IMR-90 (cell line): ENCODE measurements around the gene CYP4V2. TPM values are rescaled to one million over a fixed set of nuclear protein-coding genes. Genes with fewer than 3 reads are reported as not detected.

Source experiments
- ATAC-seq: fragments of 200-7000 bp; cut with Tn5 transposase; 2 replicates; pipeline ENCODE4 v1.9.1; 2020; ENCODE audit warnings: low read depth, mild to moderate bottlenecking, moderate library complexity
- BruUV-seq: library from RNA; stranded (reverse); fragments of 400-500 nt; replicated peaks from 2 replicates; lab custom pipeline; 2021; lab: Mats Ljungman, UMichigan
- CTCF ChIA-PET: fragments of 300-600 bp; formaldehyde crosslinking; extraction: SDS; loops from one replicate; lab custom pipeline; 2021; ENCODE audit warnings: antibody characterized with exemption; lab: Yijun Ruan, JAX
- POLR2A ChIA-PET: fragments of 300-600 bp; sonication (Branson Sonifier 250); formaldehyde crosslinking; loops from one replicate; lab custom pipeline; 2022; ENCODE audit warnings: antibody characterized with exemption; ENCODE audit not compliant: unreplicated experiment; lab: Charles Lee
- DNase-seq: peaks from one replicate; pipeline ENCODE4 v3.0.0; 2013
- H2AFZ ChIP-seq: replicated peaks from 2 replicates; pipeline ENCODE3; 2013; ENCODE audit warnings: low read length, mild to moderate bottlenecking; ENCODE audit not compliant: poor library complexity
- H2AK5ac ChIP-seq: 2 replicates; pipeline ENCODE4 v1.6.1; 2013; ENCODE audit warnings: low read depth, low read length, inconsistent platforms
- H2AK9ac ChIP-seq: replicated peaks from 2 replicates; pipeline ENCODE3; 2013; ENCODE audit warnings: mild to moderate bottlenecking, low read depth, low read length, moderate library complexity; ENCODE audit not compliant: poor library complexity
- H2BK120ac ChIP-seq: 2 replicates; pipeline ENCODE4 v1.6.1; 2013; ENCODE audit warnings: low read depth, low read length, inconsistent platforms
- H2BK15ac ChIP-seq: 3 replicates; pipeline ENCODE4 v1.6.1; 2013; ENCODE audit warnings: low read depth, low read length, inconsistent platforms
- H2BK20ac ChIP-seq: 2 replicates; pipeline ENCODE4 v1.6.1; 2013; ENCODE audit warnings: low read depth, mild to moderate bottlenecking, inconsistent platforms, low read length, moderate library complexity
- H2BK5ac ChIP-seq: 2 replicates; pipeline ENCODE4 v1.6.1; 2013; ENCODE audit warnings: mild to moderate bottlenecking, low read depth, low read length, inconsistent platforms; ENCODE audit not compliant: poor library complexity, severe bottlenecking
- H3K14ac ChIP-seq: replicated peaks from 2 replicates; pipeline ENCODE4 v1.6.1; 2013; ENCODE audit warnings: low read depth, low read length, inconsistent platforms
- H3K18ac ChIP-seq: 2 replicates; pipeline ENCODE4 v1.6.1; 2013; ENCODE audit warnings: low read depth, low read length, control low read depth
- H3K23ac ChIP-seq: 2 replicates; pipeline ENCODE4 v1.6.1; 2013; ENCODE audit warnings: low read depth, low read length, inconsistent platforms
- H3K27ac ChIP-seq: 2 replicates; pipeline ENCODE4 v1.5.1; 2013; ENCODE audit warnings: mild to moderate bottlenecking, control low read depth, low read length; ENCODE audit not compliant: insufficient read depth
- H3K27me3 ChIP-seq: 2 replicates; pipeline ENCODE4 v1.6.1; 2013; ENCODE audit warnings: low read length; ENCODE audit not compliant: control insufficient read depth, insufficient read depth
- H3K36me3 ChIP-seq: 2 replicates; pipeline ENCODE4 v1.6.1; 2013; ENCODE audit warnings: low read length, mixed read lengths; ENCODE audit not compliant: control insufficient read depth, insufficient read depth
- H3K4ac ChIP-seq: 2 replicates; pipeline ENCODE4 v1.6.1; 2013; ENCODE audit warnings: low read depth, low read length, inconsistent platforms
- H3K4me1 ChIP-seq: 2 replicates; pipeline ENCODE4 v1.6.1; 2013; ENCODE audit warnings: low read length, mixed read lengths; ENCODE audit not compliant: control insufficient read depth, insufficient read depth
- H3K4me2 ChIP-seq: 2 replicates; pipeline ENCODE4 v1.6.1; 2013; ENCODE audit warnings: low read depth, mild to moderate bottlenecking, control low read depth, low read length, moderate library complexity
- H3K4me3 ChIP-seq: 2 replicates; pipeline ENCODE4 v1.5.1; 2013; ENCODE audit warnings: low read depth, mild to moderate bottlenecking, control low read depth, low read length, moderate library complexity; ENCODE audit not compliant: insufficient read depth
- H3K56ac ChIP-seq: 2 replicates; pipeline ENCODE4 v1.6.1; 2013; ENCODE audit warnings: low read length, inconsistent platforms; ENCODE audit not compliant: insufficient read depth; ENCODE audit errors: extremely low read depth
- H3K79me1 ChIP-seq, 2 experiments: 2 replicates each; pipeline ENCODE4 v1.6.1; 2013; ENCODE audit warnings: low read length in 2 of 2, inconsistent platforms in 1 of 2, low read depth in 1 of 2
- H3K9ac ChIP-seq: 2 replicates; pipeline ENCODE4 v1.6.1; 2013; ENCODE audit warnings: low read depth, low read length, control low read depth
- H3K9me1 ChIP-seq: 2 replicates; pipeline ENCODE4 v1.6.1; 2013; ENCODE audit warnings: low read length, inconsistent platforms; ENCODE audit not compliant: insufficient read depth
- H3K9me3 ChIP-seq: 2 replicates; pipeline ENCODE4 v1.6.1; 2013; ENCODE audit warnings: low read length; ENCODE audit not compliant: control insufficient read depth, insufficient read depth
- H4K20me1 ChIP-seq: 2 replicates; pipeline ENCODE4 v1.6.1; 2013; ENCODE audit warnings: low read length, inconsistent platforms; ENCODE audit not compliant: insufficient read depth
- H4K5ac ChIP-seq: 2 replicates; pipeline ENCODE4 v1.6.1; 2013; ENCODE audit warnings: mild to moderate bottlenecking, low read depth, low read length, control low read depth
- H4K8ac ChIP-seq, 2 experiments: 2 replicates each; pipeline ENCODE4 v1.6.1; 2013; ENCODE audit warnings: low read depth in 2 of 2, low read length in 2 of 2, control low read depth in 1 of 2, inconsistent platforms in 1 of 2
- H4K91ac ChIP-seq: 2 replicates; pipeline ENCODE4 v1.6.1; 2013; ENCODE audit warnings: low read depth, low read length, inconsistent platforms; ENCODE audit not compliant: insufficient read depth
- BHLHE40 ChIP-seq: fragments of 150-350 bp; IDR thresholded peaks from 2 replicates; pipeline ENCODE4 v1.6.1; 2016; ENCODE audit warnings: mild to moderate bottlenecking, low read depth, low read length
- CEBPB ChIP-seq: IDR thresholded peaks from 2 replicates; pipeline ENCODE4 v1.6.1; 2012; ENCODE audit warnings: low read depth, low read length, improper control_type of control experiment
- CTCF ChIP-seq: conservative IDR thresholded peaks from 2 replicates; pipeline ENCODE4 v1.5.1; 2012; ENCODE audit warnings: mild to moderate bottlenecking, low read depth, low read length, improper control_type of control experiment
- ELK1 ChIP-seq: fragments of 150-350 bp; IDR thresholded peaks from 2 replicates; pipeline ENCODE4 v1.6.1; 2016; ENCODE audit warnings: low read depth, mild to moderate bottlenecking, low read length, moderate library complexity, borderline replicate concordance
- FOS ChIP-seq: fragments of 150-350 bp; IDR thresholded peaks from 2 replicates; pipeline ENCODE4 v1.6.1; 2016; ENCODE audit warnings: low read depth, low read length
- MAZ ChIP-seq: IDR thresholded peaks from 2 replicates; pipeline ENCODE4 v1.6.1; 2012; ENCODE audit warnings: low read depth, mild to moderate bottlenecking, low read length, improper control_type of control experiment, moderate library complexity, borderline replicate concordance
- MXI1 ChIP-seq: IDR thresholded peaks from 2 replicates; pipeline ENCODE4 v1.6.1; 2012; ENCODE audit warnings: low read depth, mild to moderate bottlenecking, low read length, moderate library complexity, borderline replicate concordance
- NFE2L2 ChIP-seq: fragments of 150-350 bp; IDR thresholded peaks from 2 replicates; pipeline ENCODE4 v1.6.1; 2016; ENCODE audit warnings: low read depth, mild to moderate bottlenecking, low read length
- POLR2A ChIP-seq: IDR thresholded peaks from 2 replicates; pipeline ENCODE4 v1.6.1; 2012; ENCODE audit warnings: mild to moderate bottlenecking, low read depth, low read length
- RAD21 ChIP-seq: IDR thresholded peaks from 2 replicates; pipeline ENCODE4 v1.6.1; 2012; ENCODE audit warnings: low read length, improper control_type of control experiment
- RCOR1 ChIP-seq: IDR thresholded peaks from 2 replicates; pipeline ENCODE4 v1.6.1; 2012; ENCODE audit warnings: mild to moderate bottlenecking, low read length, improper control_type of control experiment; ENCODE audit not compliant: insufficient replicate concordance
- RFX5 ChIP-seq: IDR thresholded peaks from 2 replicates; pipeline ENCODE4 v1.8.0; 2012; ENCODE audit warnings: low read depth, mild to moderate bottlenecking, low read length, moderate library complexity
- SMC3 ChIP-seq: fragments of 150-350 bp; IDR thresholded peaks from 2 replicates; pipeline ENCODE4 v1.6.1; 2016; ENCODE audit warnings: low read depth, mild to moderate bottlenecking, antibody characterized with exemption, low read length, moderate library complexity
- WGBS, 2 experiments: methylation state at CpG; one replicate each; pipeline versions ENCODE4 v1.1.5 to v1.1.7; 2013; ENCODE audit warnings: missing lambda C conversion rate in 2 of 2; ENCODE audit not compliant: insufficient read length in 1 of 2; ENCODE audit errors: extremely low coverage in 2 of 2; 5-methylcytosine and 5-hydroxymethylcytosine counted together
- dilution Hi-C: fragments of 300-500 bp; cut with HindIII; formaldehyde crosslinking; loops from one replicate; pipeline ENCODE4 v1.14.3; 2018; ENCODE audit warnings: low sequenced_read_pairs; ENCODE audit not compliant: unreplicated experiment
- in situ Hi-C: fragments of 300-500 bp; cut with MboI; formaldehyde crosslinking; loops from 3 replicates; pipeline ENCODE4 v1.14.3; 2019; ENCODE audit warnings: low sequenced_read_pairs, inconsistent platforms, mixed read lengths
- intact Hi-C: fragments of 100-400 bp; cut with micrococcal nuclease; formaldehyde crosslinking; loops from 2 replicates; pipeline ENCODE4 v1.10.0; 2022
- polyA plus RNA-seq, 3 experiments: library from polyadenylated mRNA; depleted of rRNA; stranded (reverse); fragments of >200 nt; gene quantifications; 2 replicates each; pipeline ENCODE4 v1.2.3, GENCODE V29; 2012; ENCODE audit warnings: low replicate concordance in 1 of 3
- total RNA-seq: library from RNA; depleted of rRNA; stranded (reverse); fragments of >200 nt; gene quantifications from 2 replicates; pipeline ENCODE4 v1.2.3, GENCODE V29; 2012
- TF ChIP-seq, protein P1 (sequence below): fragments of 150-350 bp; IDR thresholded peaks from 2 replicates; pipeline ENCODE4 v1.6.1; 2017; ENCODE audit warnings: mild to moderate bottlenecking, antibody characterized with exemption, low read length, low read depth

CYP4V2 gene
- total and polyA plus RNA-seq, 2 of the 4 experiments (the other 2 are of a cell fraction) = 3.9 to 4.1 TPM

GRCh38 chr4:186221624-186222023 is 30.3 kb downstream of the CYP4V2 start:
- intact Hi-C loops (no loop called here), in situ Hi-C loops (no loop called here), dilution Hi-C loops (no loop called here)
- CTCF ChIA-PET = no interaction called here
- Histone ChIP-seq H3K18ac (no peak overlapping the region), H2BK5ac (no peak overlapping the region), H4K91ac (no peak overlapping the region), H3K56ac (no peak overlapping the region), H3K79me1 (no peaks in the 10 kb centered on the region), H2AFZ (no peak overlapping the region), H3K27me3 (no peaks in the 10 kb centered on the region), H3K14ac (no peak overlapping the region), H3K36me3 (no peaks in the 10 kb centered on the region), H3K9ac (no peak overlapping the region), H4K5ac (no peak overlapping the region), H3K4me2 (no peak overlapping the region), H3K4me1 (no peaks in the 10 kb centered on the region), H3K27ac (no peak overlapping the region), H2BK20ac (no peak overlapping the region), H3K9me3 (no peaks in the 10 kb centered on the region), H2AK9ac (no peak overlapping the region), H2BK15ac (no peak overlapping the region), H3K9me1 (no peaks in the 10 kb centered on the region), H3K23ac (no peak overlapping the region), H3K4me3 (no peak overlapping the region), H2AK5ac (no peak overlapping the region), H4K20me1 (no peaks in the 10 kb centered on the region), H3K4ac (no peak overlapping the region), H2BK120ac (no peak overlapping the region), H4K8ac (no peak overlapping the region)
- ATAC-seq = no peak
- TF ChIP-seq RFX5 = no peak
- TF ChIP-seq CTCF = no peak
- no peak for TF ChIP-seq SMC3
- TF ChIP-seq FOS = no peak
- TF ChIP-seq NFE2L2 = no peak
- no peak for TF ChIP-seq RCOR1
- no peak for TF ChIP-seq MXI1
- TF ChIP-seq BHLHE40 = no peak
- TF ChIP-seq ELK1 = no peak
- no peak for TF ChIP-seq MAZ
- no peak for TF ChIP-seq RAD21
- TF ChIP-seq CEBPB = no peak
- TF ChIP-seq, protein P1, sequence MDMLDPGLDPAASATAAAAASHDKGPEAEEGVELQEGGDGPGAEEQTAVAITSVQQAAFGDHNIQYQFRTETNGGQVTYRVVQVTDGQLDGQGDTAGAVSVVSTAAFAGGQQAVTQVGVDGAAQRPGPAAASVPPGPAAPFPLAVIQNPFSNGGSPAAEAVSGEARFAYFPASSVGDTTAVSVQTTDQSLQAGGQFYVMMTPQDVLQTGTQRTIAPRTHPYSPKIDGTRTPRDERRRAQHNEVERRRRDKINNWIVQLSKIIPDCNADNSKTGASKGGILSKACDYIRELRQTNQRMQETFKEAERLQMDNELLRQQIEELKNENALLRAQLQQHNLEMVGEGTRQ = no peak
- TF ChIP-seq POLR2A = no peak
- no peak for DNase-seq
- POLR2A ChIA-PET = no interaction called here
- no TSS peak for BruUV-seq
- WGBS, 2 experiments = no CpG with 5 or more reads among the region's 1 CpG
